IMR-90 (cell line): ENCODE results near the gene C2CD4C. TPM values are rescaled to one million over a fixed set of nuclear protein-coding genes. Genes with fewer than 3 reads are reported as not detected.

Source experiments
- ATAC-seq: fragments of 200-7000 bp; cut with Tn5 transposase; 2 replicates; pipeline ENCODE4 v1.9.1; 2020; ENCODE audit warnings: low read depth, mild to moderate bottlenecking, moderate library complexity
- BruUV-seq: library from RNA; stranded (reverse); fragments of 400-500 nt; replicated peaks from 2 replicates; lab custom pipeline; 2021; lab: Mats Ljungman, UMichigan
- CTCF ChIA-PET: fragments of 300-600 bp; formaldehyde crosslinking; extraction: SDS; loops from one replicate; lab custom pipeline; 2021; ENCODE audit warnings: antibody characterized with exemption; lab: Yijun Ruan, JAX
- POLR2A ChIA-PET: fragments of 300-600 bp; sonication (Branson Sonifier 250); formaldehyde crosslinking; loops from one replicate; lab custom pipeline; 2022; ENCODE audit warnings: antibody characterized with exemption; ENCODE audit not compliant: unreplicated experiment; lab: Charles Lee
- DNase-seq: peaks from one replicate; pipeline ENCODE4 v3.0.0; 2013
- H2AFZ ChIP-seq: replicated peaks from 2 replicates; pipeline ENCODE3; 2013; ENCODE audit warnings: low read length, mild to moderate bottlenecking; ENCODE audit not compliant: poor library complexity
- H2AK5ac ChIP-seq: 2 replicates; pipeline ENCODE4 v1.6.1; 2013; ENCODE audit warnings: low read depth, low read length, inconsistent platforms
- H2AK9ac ChIP-seq: replicated peaks from 2 replicates; pipeline ENCODE3; 2013; ENCODE audit warnings: mild to moderate bottlenecking, low read depth, low read length, moderate library complexity; ENCODE audit not compliant: poor library complexity
- H2BK120ac ChIP-seq: 2 replicates; pipeline ENCODE4 v1.6.1; 2013; ENCODE audit warnings: low read depth, low read length, inconsistent platforms
- H2BK15ac ChIP-seq: 3 replicates; pipeline ENCODE4 v1.6.1; 2013; ENCODE audit warnings: low read depth, low read length, inconsistent platforms
- H2BK20ac ChIP-seq: 2 replicates; pipeline ENCODE4 v1.6.1; 2013; ENCODE audit warnings: low read depth, mild to moderate bottlenecking, inconsistent platforms, low read length, moderate library complexity
- H2BK5ac ChIP-seq: 2 replicates; pipeline ENCODE4 v1.6.1; 2013; ENCODE audit warnings: mild to moderate bottlenecking, low read depth, low read length, inconsistent platforms; ENCODE audit not compliant: poor library complexity, severe bottlenecking
- H3K14ac ChIP-seq: replicated peaks from 2 replicates; pipeline ENCODE4 v1.6.1; 2013; ENCODE audit warnings: low read depth, low read length, inconsistent platforms
- H3K18ac ChIP-seq: 2 replicates; pipeline ENCODE4 v1.6.1; 2013; ENCODE audit warnings: low read depth, low read length, control low read depth
- H3K23ac ChIP-seq: 2 replicates; pipeline ENCODE4 v1.6.1; 2013; ENCODE audit warnings: low read depth, low read length, inconsistent platforms
- H3K27ac ChIP-seq: 2 replicates; pipeline ENCODE4 v1.5.1; 2013; ENCODE audit warnings: mild to moderate bottlenecking, control low read depth, low read length; ENCODE audit not compliant: insufficient read depth
- H3K27me3 ChIP-seq: 2 replicates; pipeline ENCODE4 v1.6.1; 2013; ENCODE audit warnings: low read length; ENCODE audit not compliant: control insufficient read depth, insufficient read depth
- H3K36me3 ChIP-seq: 2 replicates; pipeline ENCODE4 v1.6.1; 2013; ENCODE audit warnings: low read length, mixed read lengths; ENCODE audit not compliant: control insufficient read depth, insufficient read depth
- H3K4ac ChIP-seq: 2 replicates; pipeline ENCODE4 v1.6.1; 2013; ENCODE audit warnings: low read depth, low read length, inconsistent platforms
- H3K4me1 ChIP-seq: 2 replicates; pipeline ENCODE4 v1.6.1; 2013; ENCODE audit warnings: low read length, mixed read lengths; ENCODE audit not compliant: control insufficient read depth, insufficient read depth
- H3K4me2 ChIP-seq: 2 replicates; pipeline ENCODE4 v1.6.1; 2013; ENCODE audit warnings: low read depth, mild to moderate bottlenecking, control low read depth, low read length, moderate library complexity
- H3K4me3 ChIP-seq: 2 replicates; pipeline ENCODE4 v1.5.1; 2013; ENCODE audit warnings: low read depth, mild to moderate bottlenecking, control low read depth, low read length, moderate library complexity; ENCODE audit not compliant: insufficient read depth
- H3K56ac ChIP-seq: 2 replicates; pipeline ENCODE4 v1.6.1; 2013; ENCODE audit warnings: low read length, inconsistent platforms; ENCODE audit not compliant: insufficient read depth; ENCODE audit errors: extremely low read depth
- H3K79me1 ChIP-seq, 2 experiments: 2 replicates each; pipeline ENCODE4 v1.6.1; 2013; ENCODE audit warnings: low read length in 2 of 2, inconsistent platforms in 1 of 2, low read depth in 1 of 2
- H3K9ac ChIP-seq: 2 replicates; pipeline ENCODE4 v1.6.1; 2013; ENCODE audit warnings: low read depth, low read length, control low read depth
- H3K9me1 ChIP-seq: 2 replicates; pipeline ENCODE4 v1.6.1; 2013; ENCODE audit warnings: low read length, inconsistent platforms; ENCODE audit not compliant: insufficient read depth
- H3K9me3 ChIP-seq: 2 replicates; pipeline ENCODE4 v1.6.1; 2013; ENCODE audit warnings: low read length; ENCODE audit not compliant: control insufficient read depth, insufficient read depth
- H4K20me1 ChIP-seq: 2 replicates; pipeline ENCODE4 v1.6.1; 2013; ENCODE audit warnings: low read length, inconsistent platforms; ENCODE audit not compliant: insufficient read depth
- H4K5ac ChIP-seq: 2 replicates; pipeline ENCODE4 v1.6.1; 2013; ENCODE audit warnings: mild to moderate bottlenecking, low read depth, low read length, control low read depth
- H4K8ac ChIP-seq, 2 experiments: 2 replicates each; pipeline ENCODE4 v1.6.1; 2013; ENCODE audit warnings: low read depth in 2 of 2, low read length in 2 of 2, control low read depth in 1 of 2, inconsistent platforms in 1 of 2
- H4K91ac ChIP-seq: 2 replicates; pipeline ENCODE4 v1.6.1; 2013; ENCODE audit warnings: low read depth, low read length, inconsistent platforms; ENCODE audit not compliant: insufficient read depth
- BHLHE40 ChIP-seq: fragments of 150-350 bp; IDR thresholded peaks from 2 replicates; pipeline ENCODE4 v1.6.1; 2016; ENCODE audit warnings: mild to moderate bottlenecking, low read depth, low read length
- CEBPB ChIP-seq: IDR thresholded peaks from 2 replicates; pipeline ENCODE4 v1.6.1; 2012; ENCODE audit warnings: low read depth, low read length, improper control_type of control experiment
- CHD1 ChIP-seq: IDR thresholded peaks from 2 replicates; pipeline ENCODE4 v1.6.1; 2012; ENCODE audit warnings: low read depth, low read length, improper control_type of control experiment
- ELK1 ChIP-seq: fragments of 150-350 bp; IDR thresholded peaks from 2 replicates; pipeline ENCODE4 v1.6.1; 2016; ENCODE audit warnings: low read depth, mild to moderate bottlenecking, low read length, moderate library complexity, borderline replicate concordance
- FOS ChIP-seq: fragments of 150-350 bp; IDR thresholded peaks from 2 replicates; pipeline ENCODE4 v1.6.1; 2016; ENCODE audit warnings: low read depth, low read length
- MAFK ChIP-seq: IDR thresholded peaks from 2 replicates; pipeline ENCODE4 v1.6.1; 2012; ENCODE audit warnings: low read depth, low read length, improper control_type of control experiment
- MAZ ChIP-seq: IDR thresholded peaks from 2 replicates; pipeline ENCODE4 v1.6.1; 2012; ENCODE audit warnings: low read depth, mild to moderate bottlenecking, low read length, improper control_type of control experiment, moderate library complexity, borderline replicate concordance
- MXI1 ChIP-seq: IDR thresholded peaks from 2 replicates; pipeline ENCODE4 v1.6.1; 2012; ENCODE audit warnings: low read depth, mild to moderate bottlenecking, low read length, moderate library complexity, borderline replicate concordance
- NFE2L2 ChIP-seq: fragments of 150-350 bp; IDR thresholded peaks from 2 replicates; pipeline ENCODE4 v1.6.1; 2016; ENCODE audit warnings: low read depth, mild to moderate bottlenecking, low read length
- POLR2A ChIP-seq: IDR thresholded peaks from 2 replicates; pipeline ENCODE4 v1.6.1; 2012; ENCODE audit warnings: mild to moderate bottlenecking, low read depth, low read length
- RAD21 ChIP-seq: IDR thresholded peaks from 2 replicates; pipeline ENCODE4 v1.6.1; 2012; ENCODE audit warnings: low read length, improper control_type of control experiment
- RCOR1 ChIP-seq: IDR thresholded peaks from 2 replicates; pipeline ENCODE4 v1.6.1; 2012; ENCODE audit warnings: mild to moderate bottlenecking, low read length, improper control_type of control experiment; ENCODE audit not compliant: insufficient replicate concordance
- RFX5 ChIP-seq: IDR thresholded peaks from 2 replicates; pipeline ENCODE4 v1.8.0; 2012; ENCODE audit warnings: low read depth, mild to moderate bottlenecking, low read length, moderate library complexity
- SMC3 ChIP-seq: fragments of 150-350 bp; IDR thresholded peaks from 2 replicates; pipeline ENCODE4 v1.6.1; 2016; ENCODE audit warnings: low read depth, mild to moderate bottlenecking, antibody characterized with exemption, low read length, moderate library complexity
- WGBS, 2 experiments: methylation state at CpG; one replicate each; pipeline versions ENCODE4 v1.1.5 to v1.1.7; 2013; ENCODE audit warnings: missing lambda C conversion rate in 2 of 2; ENCODE audit not compliant: insufficient read length in 1 of 2; ENCODE audit errors: extremely low coverage in 2 of 2; 5-methylcytosine and 5-hydroxymethylcytosine counted together
- dilution Hi-C: fragments of 300-500 bp; cut with HindIII; formaldehyde crosslinking; loops from one replicate; pipeline ENCODE4 v1.14.3; 2018; ENCODE audit warnings: low sequenced_read_pairs; ENCODE audit not compliant: unreplicated experiment
- in situ Hi-C: fragments of 300-500 bp; cut with MboI; formaldehyde crosslinking; loops from 3 replicates; pipeline ENCODE4 v1.14.3; 2019; ENCODE audit warnings: low sequenced_read_pairs, inconsistent platforms, mixed read lengths
- intact Hi-C: fragments of 100-400 bp; cut with micrococcal nuclease; formaldehyde crosslinking; loops from 2 replicates; pipeline ENCODE4 v1.10.0; 2022
- polyA plus RNA-seq, 3 experiments: library from polyadenylated mRNA; depleted of rRNA; stranded (reverse); fragments of >200 nt; gene quantifications; 2 replicates each; pipeline ENCODE4 v1.2.3, GENCODE V29; 2012; ENCODE audit warnings: low replicate concordance in 1 of 3
- total RNA-seq: library from RNA; depleted of rRNA; stranded (reverse); fragments of >200 nt; gene quantifications from 2 replicates; pipeline ENCODE4 v1.2.3, GENCODE V29; 2012
- TF ChIP-seq, protein P1 (sequence below): fragments of 150-350 bp; IDR thresholded peaks from 2 replicates; pipeline ENCODE4 v1.6.1; 2017; ENCODE audit warnings: mild to moderate bottlenecking, antibody characterized with exemption, low read length, low read depth
- TF ChIP-seq, protein P2 (sequence below): conservative IDR thresholded peaks from 2 replicates; pipeline ENCODE4 v1.5.1; 2012; ENCODE audit warnings: mild to moderate bottlenecking, low read depth, low read length, improper control_type of control experiment

Gene C2CD4C
- total and polyA plus RNA-seq, 2 of the 4 experiments (the other 2 are of a cell fraction): under 0.01 to 0.07 TPM

GRCh38 chr19:435056-435706 lies 26.2 kb upstream of the C2CD4C start:
- no peak for ATAC-seq
- H3K27me3 ChIP-seq: no peaks in the 10 kb centered on the region; the same call in 1 of the 2 replicates
- no peak overlapping the region for H3K27ac ChIP-seq
- H3K79me1 ChIP-seq: no peaks in the 10 kb centered on the region
- 77% methylated on average over 14 of the region's 26 CpGs; no CpG with 5 or more reads in 1 of the 2 experiments for WGBS, 2 experiments
- no peak overlapping the region for H4K8ac ChIP-seq
- H3K9ac ChIP-seq: no peak overlapping the region
- CTCF ChIA-PET: no interaction called here
- H3K36me3 ChIP-seq: no peaks in the 10 kb centered on the region
- intact Hi-C loops: no loop called here
- H3K18ac ChIP-seq: no peak overlapping the region
- no TSS peak for BruUV-seq
- no peak for DNase-seq
- peaks cover 15% of the 10 kb centered on the region for H3K9me3 ChIP-seq
- no peaks in the 10 kb centered on the region for H3K4me1 ChIP-seq
- H2AK5ac ChIP-seq: no peak overlapping the region
- no peak overlapping the region for H2BK15ac ChIP-seq
- H3K14ac ChIP-seq: no peak overlapping the region
- H3K23ac ChIP-seq: no peak overlapping the region
- dilution Hi-C loops: no loop called here
- no peak overlapping the region for H3K56ac ChIP-seq
- H2BK20ac ChIP-seq: no peak overlapping the region
- no peak overlapping the region for H3K4me2 ChIP-seq
- H2BK120ac ChIP-seq: no peak overlapping the region
- no peaks in the 10 kb centered on the region for H4K20me1 ChIP-seq
- H4K5ac ChIP-seq: no peak overlapping the region
- POLR2A ChIA-PET: no interaction called here
- no peak overlapping the region for H2BK5ac ChIP-seq
- no peaks in the 10 kb centered on the region for H3K9me1 ChIP-seq
- H2AK9ac ChIP-seq: no peak overlapping the region
- H3K4me3 ChIP-seq: no peak overlapping the region
- TF ChIP-seq, protein P1, sequence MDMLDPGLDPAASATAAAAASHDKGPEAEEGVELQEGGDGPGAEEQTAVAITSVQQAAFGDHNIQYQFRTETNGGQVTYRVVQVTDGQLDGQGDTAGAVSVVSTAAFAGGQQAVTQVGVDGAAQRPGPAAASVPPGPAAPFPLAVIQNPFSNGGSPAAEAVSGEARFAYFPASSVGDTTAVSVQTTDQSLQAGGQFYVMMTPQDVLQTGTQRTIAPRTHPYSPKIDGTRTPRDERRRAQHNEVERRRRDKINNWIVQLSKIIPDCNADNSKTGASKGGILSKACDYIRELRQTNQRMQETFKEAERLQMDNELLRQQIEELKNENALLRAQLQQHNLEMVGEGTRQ: no peak
- TF ChIP-seq FOS (no peak), BHLHE40 (no peak), NFE2L2 (no peak), MAZ (no peak), ELK1 (no peak), MAFK (no peak), RCOR1 (no peak), SMC3 (no peak), RAD21 (no peak), POLR2A (no peak), CHD1 (no peak), MXI1 (no peak), RFX5 (no peak), CEBPB (no peak)
- TF ChIP-seq, protein P2, sequence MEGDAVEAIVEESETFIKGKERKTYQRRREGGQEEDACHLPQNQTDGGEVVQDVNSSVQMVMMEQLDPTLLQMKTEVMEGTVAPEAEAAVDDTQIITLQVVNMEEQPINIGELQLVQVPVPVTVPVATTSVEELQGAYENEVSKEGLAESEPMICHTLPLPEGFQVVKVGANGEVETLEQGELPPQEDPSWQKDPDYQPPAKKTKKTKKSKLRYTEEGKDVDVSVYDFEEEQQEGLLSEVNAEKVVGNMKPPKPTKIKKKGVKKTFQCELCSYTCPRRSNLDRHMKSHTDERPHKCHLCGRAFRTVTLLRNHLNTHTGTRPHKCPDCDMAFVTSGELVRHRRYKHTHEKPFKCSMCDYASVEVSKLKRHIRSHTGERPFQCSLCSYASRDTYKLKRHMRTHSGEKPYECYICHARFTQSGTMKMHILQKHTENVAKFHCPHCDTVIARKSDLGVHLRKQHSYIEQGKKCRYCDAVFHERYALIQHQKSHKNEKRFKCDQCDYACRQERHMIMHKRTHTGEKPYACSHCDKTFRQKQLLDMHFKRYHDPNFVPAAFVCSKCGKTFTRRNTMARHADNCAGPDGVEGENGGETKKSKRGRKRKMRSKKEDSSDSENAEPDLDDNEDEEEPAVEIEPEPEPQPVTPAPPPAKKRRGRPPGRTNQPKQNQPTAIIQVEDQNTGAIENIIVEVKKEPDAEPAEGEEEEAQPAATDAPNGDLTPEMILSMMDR: no peak
- H3K4ac ChIP-seq: no peak overlapping the region
- no peak overlapping the region for H4K91ac ChIP-seq
- H2AFZ ChIP-seq: no peak overlapping the region
- in situ Hi-C loops: no loop called here
